K562 (cell line): Measurements from ENCODE around the gene POU3F1. TPM values are rescaled to one million over a fixed set of nuclear protein-coding genes. Genes with fewer than 3 reads are reported as not detected.
A peak's percentile ranks its signal among the peaks of the same experiment; 100 is the strongest.

ENCODE experiments used
- COPS2 ChIP-seq: fragments of 450-650 bp; conservative IDR thresholded peaks from 2 replicates; pipeline ENCODE4 v1.6.1; 2016; ENCODE audit warnings: mild to moderate bottlenecking, moderate library complexity
- TRIM25 ChIP-seq: fragments of 450-650 bp; IDR thresholded peaks from 2 replicates; pipeline ENCODE4 v1.7.0; 2016; ENCODE audit warnings: borderline replicate concordance
- ZNF140 ChIP-seq: fragments of 250-450 bp; sonication (Bioruptor Pico); IDR thresholded peaks from 2 replicates; pipeline ENCODE4 v1.8.0; 2021; ENCODE audit warnings: moderate library complexity, mild to moderate bottlenecking, inconsistent platforms
- ZNF277 ChIP-seq: fragments of 250-450 bp; sonication (Bioruptor Pico); IDR thresholded peaks from 2 replicates; pipeline ENCODE4 v1.8.0; 2022; ENCODE audit warnings: inconsistent platforms, mild to moderate bottlenecking, moderate library complexity, borderline replicate concordance
- polyA plus RNA-seq, 8 experiments: library from polyadenylated mRNA; depleted of rRNA in 4 of 8; stranded (reverse) in 5 of 8; unstranded in 3 of 8; fragments of >200 nt; fragmentation: Nextera tagmentation in 2 of 8; fragmentation: Illumina TruSeq in 1 of 8; extraction: Ambion mirVana in 2 of 8; extraction: Trizol in 1 of 8; gene quantifications; 2 replicates each; pipeline versions ENCODE4 v1.2.1 to v1.2.3, GENCODE V29; 2011 to 2014; ENCODE audit warnings: inconsistent platforms in 1 of 8, missing spikeins in 1 of 8
- total RNA-seq, 7 experiments: library from RNA; depleted of rRNA in 6 of 7; stranded (reverse); fragments of >200 nt in 6 of 7; fragmentation: Illumina TruSeq in 2 of 7; extraction: Trizol in 2 of 7; gene quantifications; 2 replicates each; pipeline versions ENCODE4 v1.2.1 to v1.2.3, GENCODE V29; 2011 to 2021; ENCODE audit warnings: low replicate concordance in 1 of 7
- TF ChIP-seq, protein P1 (sequence below): fragments of 200-600 bp; sonication (generic); IDR thresholded peaks from one replicate; pipeline ENCODE4 v1.6.1; 2012; ENCODE audit warnings: mild to moderate bottlenecking, low read depth, low read length, inconsistent platforms

The POU3F1 gene
- total and polyA plus RNA-seq, 9 of the 15 experiments (the other 6 are each of a cell fraction or from before 2014, with no cell fraction given): 0.09 TPM; not detected in 8

DNA sequence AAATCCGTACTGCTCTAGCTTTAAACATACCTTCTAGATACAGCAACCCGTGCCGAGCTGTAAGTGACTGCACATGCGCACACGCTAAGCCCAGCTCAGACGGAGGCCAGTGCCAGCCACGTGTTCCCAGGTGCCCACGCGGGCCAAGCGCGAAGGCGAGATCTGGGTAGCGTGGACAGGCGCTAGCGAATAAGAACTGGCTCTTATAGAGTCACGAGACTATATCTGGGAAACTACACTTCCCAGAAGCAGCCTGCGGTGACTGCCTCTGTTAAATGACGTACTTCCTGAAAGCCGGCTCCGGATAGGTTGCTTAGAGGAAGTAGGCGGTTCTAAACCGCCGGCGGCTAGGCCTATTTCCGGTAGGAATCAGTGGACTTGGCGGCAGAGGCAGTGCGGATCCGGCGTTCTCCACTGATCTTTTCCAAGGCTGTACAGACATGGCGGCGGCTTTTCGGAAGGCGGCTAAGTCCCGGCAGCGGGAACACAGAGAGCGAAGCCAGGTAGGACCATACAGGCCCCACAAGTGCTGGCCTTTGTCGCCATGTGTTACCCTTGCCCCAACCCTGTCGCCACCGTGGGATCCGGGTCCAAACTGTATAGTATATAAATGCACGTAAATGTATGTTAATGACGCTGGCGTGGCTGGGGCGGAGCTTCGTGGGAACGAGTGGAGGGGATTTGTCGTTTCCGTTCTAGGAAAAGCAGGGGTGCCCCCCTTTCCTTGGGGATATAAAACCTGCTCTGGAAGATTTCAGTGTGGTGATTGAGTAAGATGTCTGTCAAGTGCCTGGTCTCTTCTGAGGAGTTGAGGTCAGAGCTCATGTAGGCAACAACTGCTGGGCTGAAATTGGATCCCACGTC is 34.0 kb downstream of the POU3F1 start, which contains the start of gene UTP11 (continued):
- TF ChIP-seq, protein P1, sequence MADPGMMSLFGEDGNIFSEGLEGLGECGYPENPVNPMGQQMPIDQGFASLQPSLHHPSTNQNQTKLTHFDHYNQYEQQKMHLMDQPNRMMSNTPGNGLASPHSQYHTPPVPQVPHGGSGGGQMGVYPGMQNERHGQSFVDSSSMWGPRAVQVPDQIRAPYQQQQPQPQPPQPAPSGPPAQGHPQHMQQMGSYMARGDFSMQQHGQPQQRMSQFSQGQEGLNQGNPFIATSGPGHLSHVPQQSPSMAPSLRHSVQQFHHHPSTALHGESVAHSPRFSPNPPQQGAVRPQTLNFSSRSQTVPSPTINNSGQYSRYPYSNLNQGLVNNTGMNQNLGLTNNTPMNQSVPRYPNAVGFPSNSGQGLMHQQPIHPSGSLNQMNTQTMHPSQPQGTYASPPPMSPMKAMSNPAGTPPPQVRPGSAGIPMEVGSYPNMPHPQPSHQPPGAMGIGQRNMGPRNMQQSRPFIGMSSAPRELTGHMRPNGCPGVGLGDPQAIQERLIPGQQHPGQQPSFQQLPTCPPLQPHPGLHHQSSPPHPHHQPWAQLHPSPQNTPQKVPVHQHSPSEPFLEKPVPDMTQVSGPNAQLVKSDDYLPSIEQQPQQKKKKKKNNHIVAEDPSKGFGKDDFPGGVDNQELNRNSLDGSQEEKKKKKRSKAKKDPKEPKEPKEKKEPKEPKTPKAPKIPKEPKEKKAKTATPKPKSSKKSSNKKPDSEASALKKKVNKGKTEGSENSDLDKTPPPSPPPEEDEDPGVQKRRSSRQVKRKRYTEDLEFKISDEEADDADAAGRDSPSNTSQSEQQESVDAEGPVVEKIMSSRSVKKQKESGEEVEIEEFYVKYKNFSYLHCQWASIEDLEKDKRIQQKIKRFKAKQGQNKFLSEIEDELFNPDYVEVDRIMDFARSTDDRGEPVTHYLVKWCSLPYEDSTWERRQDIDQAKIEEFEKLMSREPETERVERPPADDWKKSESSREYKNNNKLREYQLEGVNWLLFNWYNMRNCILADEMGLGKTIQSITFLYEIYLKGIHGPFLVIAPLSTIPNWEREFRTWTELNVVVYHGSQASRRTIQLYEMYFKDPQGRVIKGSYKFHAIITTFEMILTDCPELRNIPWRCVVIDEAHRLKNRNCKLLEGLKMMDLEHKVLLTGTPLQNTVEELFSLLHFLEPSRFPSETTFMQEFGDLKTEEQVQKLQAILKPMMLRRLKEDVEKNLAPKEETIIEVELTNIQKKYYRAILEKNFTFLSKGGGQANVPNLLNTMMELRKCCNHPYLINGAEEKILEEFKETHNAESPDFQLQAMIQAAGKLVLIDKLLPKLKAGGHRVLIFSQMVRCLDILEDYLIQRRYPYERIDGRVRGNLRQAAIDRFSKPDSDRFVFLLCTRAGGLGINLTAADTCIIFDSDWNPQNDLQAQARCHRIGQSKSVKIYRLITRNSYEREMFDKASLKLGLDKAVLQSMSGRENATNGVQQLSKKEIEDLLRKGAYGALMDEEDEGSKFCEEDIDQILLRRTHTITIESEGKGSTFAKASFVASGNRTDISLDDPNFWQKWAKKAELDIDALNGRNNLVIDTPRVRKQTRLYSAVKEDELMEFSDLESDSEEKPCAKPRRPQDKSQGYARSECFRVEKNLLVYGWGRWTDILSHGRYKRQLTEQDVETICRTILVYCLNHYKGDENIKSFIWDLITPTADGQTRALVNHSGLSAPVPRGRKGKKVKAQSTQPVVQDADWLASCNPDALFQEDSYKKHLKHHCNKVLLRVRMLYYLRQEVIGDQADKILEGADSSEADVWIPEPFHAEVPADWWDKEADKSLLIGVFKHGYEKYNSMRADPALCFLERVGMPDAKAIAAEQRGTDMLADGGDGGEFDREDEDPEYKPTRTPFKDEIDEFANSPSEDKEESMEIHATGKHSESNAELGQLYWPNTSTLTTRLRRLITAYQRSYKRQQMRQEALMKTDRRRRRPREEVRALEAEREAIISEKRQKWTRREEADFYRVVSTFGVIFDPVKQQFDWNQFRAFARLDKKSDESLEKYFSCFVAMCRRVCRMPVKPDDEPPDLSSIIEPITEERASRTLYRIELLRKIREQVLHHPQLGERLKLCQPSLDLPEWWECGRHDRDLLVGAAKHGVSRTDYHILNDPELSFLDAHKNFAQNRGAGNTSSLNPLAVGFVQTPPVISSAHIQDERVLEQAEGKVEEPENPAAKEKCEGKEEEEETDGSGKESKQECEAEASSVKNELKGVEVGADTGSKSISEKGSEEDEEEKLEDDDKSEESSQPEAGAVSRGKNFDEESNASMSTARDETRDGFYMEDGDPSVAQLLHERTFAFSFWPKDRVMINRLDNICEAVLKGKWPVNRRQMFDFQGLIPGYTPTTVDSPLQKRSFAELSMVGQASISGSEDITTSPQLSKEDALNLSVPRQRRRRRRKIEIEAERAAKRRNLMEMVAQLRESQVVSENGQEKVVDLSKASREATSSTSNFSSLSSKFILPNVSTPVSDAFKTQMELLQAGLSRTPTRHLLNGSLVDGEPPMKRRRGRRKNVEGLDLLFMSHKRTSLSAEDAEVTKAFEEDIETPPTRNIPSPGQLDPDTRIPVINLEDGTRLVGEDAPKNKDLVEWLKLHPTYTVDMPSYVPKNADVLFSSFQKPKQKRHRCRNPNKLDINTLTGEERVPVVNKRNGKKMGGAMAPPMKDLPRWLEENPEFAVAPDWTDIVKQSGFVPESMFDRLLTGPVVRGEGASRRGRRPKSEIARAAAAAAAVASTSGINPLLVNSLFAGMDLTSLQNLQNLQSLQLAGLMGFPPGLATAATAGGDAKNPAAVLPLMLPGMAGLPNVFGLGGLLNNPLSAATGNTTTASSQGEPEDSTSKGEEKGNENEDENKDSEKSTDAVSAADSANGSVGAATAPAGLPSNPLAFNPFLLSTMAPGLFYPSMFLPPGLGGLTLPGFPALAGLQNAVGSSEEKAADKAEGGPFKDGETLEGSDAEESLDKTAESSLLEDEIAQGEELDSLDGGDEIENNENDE: no peak
- TF ChIP-seq TRIM25 (no peak; the same call in 1 of the 2 replicates), ZNF140 (CRISPR knock-in tag) (peak; percentile 88), ZNF277 (CRISPR knock-in tag) (no peak), COPS2 (no peak)
